OCI-LY7 (cell line): ENCODE data around the gene AMY1A.
"Not testable (repeated sequence)": the region's sequence is repeated elsewhere in the genome, so short reads cannot be mapped to it uniquely, and the experiment has no call there.

ENCODE experiments used
- EZH2phosphoT487 ChIP-seq: fragments of 200-600 bp; sonication (generic); IDR thresholded peaks from 2 replicates; pipeline ENCODE4 v1.6.1; 2018; ENCODE audit warnings: low read depth, borderline replicate concordance, mild to moderate bottlenecking, mixed run types, antibody characterized with exemption, low read length, moderate library complexity, mixed read lengths
- TF ChIP-seq, protein P1 (sequence below): fragments of 200-600 bp; sonication (generic); conservative IDR thresholded peaks from 2 replicates; pipeline ENCODE4 v1.5.1; 2014; ENCODE audit warnings: mild to moderate bottlenecking, antibody characterized with exemption, low read length, moderate library complexity, mixed read lengths

GRCh38 chr1:103650305-103650704 is 5.3 kb upstream of the AMY1A start:
- not testable (repeated sequence) for TF ChIP-seq EZH2phosphoT487
- TF ChIP-seq, protein P1, sequence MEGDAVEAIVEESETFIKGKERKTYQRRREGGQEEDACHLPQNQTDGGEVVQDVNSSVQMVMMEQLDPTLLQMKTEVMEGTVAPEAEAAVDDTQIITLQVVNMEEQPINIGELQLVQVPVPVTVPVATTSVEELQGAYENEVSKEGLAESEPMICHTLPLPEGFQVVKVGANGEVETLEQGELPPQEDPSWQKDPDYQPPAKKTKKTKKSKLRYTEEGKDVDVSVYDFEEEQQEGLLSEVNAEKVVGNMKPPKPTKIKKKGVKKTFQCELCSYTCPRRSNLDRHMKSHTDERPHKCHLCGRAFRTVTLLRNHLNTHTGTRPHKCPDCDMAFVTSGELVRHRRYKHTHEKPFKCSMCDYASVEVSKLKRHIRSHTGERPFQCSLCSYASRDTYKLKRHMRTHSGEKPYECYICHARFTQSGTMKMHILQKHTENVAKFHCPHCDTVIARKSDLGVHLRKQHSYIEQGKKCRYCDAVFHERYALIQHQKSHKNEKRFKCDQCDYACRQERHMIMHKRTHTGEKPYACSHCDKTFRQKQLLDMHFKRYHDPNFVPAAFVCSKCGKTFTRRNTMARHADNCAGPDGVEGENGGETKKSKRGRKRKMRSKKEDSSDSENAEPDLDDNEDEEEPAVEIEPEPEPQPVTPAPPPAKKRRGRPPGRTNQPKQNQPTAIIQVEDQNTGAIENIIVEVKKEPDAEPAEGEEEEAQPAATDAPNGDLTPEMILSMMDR = not testable (repeated sequence)
